GM12892 (cell line): ENCODE data around the gene ZBTB7B.

Experiments used
- POLR2A ChIP-seq: IDR thresholded peaks from 2 replicates; pipeline ENCODE4 v1.6.1; 2011; ENCODE audit warnings: low read depth, low read length, control low read depth
- POLR2AphosphoS5 ChIP-seq: IDR thresholded peaks from 2 replicates; pipeline ENCODE4 v1.6.1; 2011; ENCODE audit warnings: low read depth, low read length, control low read depth
- TAF1 ChIP-seq: IDR thresholded peaks from 2 replicates; pipeline ENCODE4 v1.6.1; 2011; ENCODE audit warnings: low read depth, mild to moderate bottlenecking, control low read depth, low read length, borderline replicate concordance

DNA sequence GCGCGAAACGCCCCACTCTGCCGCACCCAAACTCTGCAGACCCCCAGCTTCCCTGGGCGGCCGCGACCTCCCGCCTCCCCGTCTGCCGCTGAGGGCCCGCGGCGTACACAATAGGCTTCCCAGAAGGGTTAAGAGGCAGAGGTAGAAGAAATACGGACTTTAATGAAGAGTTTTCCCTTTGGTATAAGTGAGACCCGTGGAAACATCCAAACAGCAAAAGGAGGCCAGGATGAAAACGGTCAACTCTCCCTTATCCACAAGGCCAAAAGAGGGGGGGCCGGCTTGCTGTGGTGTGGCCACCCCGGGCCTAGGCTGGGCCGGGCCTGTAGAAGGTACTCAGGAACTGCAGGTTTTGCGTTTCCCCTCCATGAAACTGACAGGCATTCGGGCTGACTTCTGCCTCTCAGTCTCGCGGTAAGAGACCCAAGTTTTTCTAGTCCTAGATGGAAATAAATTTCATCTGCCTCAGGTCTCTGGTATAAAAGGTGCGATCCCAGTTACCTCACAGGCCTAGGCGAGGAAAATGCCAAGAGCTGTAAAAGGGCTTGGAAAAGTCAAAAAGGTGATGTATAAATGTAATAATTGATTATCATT lies 40.3 kb upstream of the ZBTB7B start:
- TF ChIP-seq POLR2AphosphoS5: no peak
- no peak for TF ChIP-seq TAF1
- no peak for TF ChIP-seq POLR2A
